GM18498 (cell line): Measurements from ENCODE around the gene GID8.
A peak's percentile ranks its signal among the peaks of the same experiment; 100 is the strongest.
"Not testable (repeated sequence)": the region's sequence is repeated elsewhere in the genome, so short reads cannot be mapped to it uniquely, and the experiment has no call there.

ENCODE experiments used
- ATAC-seq: cut with Tn5 transposase; IDR thresholded peaks from one replicate; pipeline ENCODE4 v1.9.1; 2021; ENCODE audit warnings: mild to moderate bottlenecking, moderate library complexity; ENCODE audit not compliant: unreplicated experiment

Gene GID8

GRCh38 chr20:62921119-62921687 lies 16.7 kb upstream of the GID8 start:
- no peak for ATAC-seq

- no peak for ATAC-seq
Observed at GRCh38 chr20:62922451-62922921, 15.5 kb upstream of the GID8 start.

- ATAC-seq: not testable (repeated sequence)
Observed at GRCh38 chr20:62923059-62923668, 14.8 kb upstream of the GID8 start.

DNA sequence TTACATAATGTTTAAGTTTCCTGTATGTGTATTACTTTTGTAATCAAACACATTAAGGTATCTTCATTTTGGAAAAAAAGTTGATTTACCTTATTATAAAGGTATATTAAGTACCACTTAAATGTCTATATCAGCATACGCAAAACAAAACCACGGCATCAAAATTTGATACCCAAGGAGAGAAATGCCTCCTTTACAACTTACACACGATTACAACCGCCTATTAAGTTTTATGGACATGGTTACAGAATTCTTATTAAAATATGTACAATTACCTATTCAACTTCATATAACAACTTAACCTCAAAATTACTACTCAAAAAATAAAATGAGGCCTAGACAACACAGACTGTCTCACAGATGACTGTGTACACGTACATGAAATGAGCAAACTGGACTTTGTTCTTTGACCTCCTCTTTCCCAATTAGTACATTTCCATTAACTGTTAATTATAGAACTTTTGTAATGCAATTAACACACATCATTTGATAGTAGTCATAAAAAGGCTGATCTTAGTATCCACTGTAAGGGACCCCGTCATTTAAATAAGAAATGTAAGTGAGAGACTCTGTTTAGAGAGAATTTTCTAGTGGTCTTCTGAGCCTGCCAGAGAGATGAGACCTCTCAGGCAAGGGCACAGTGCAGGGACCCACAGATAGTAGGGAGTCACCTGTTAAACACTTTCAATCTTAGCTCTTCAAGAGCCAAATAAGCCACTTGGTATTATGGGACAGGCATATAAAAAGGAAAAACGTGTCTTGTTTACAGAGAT lies 14.1 kb upstream of the GID8 start:
- ATAC-seq: no peak

- no peak for ATAC-seq
Observed at GRCh38 chr20:62924442-62925075, 13.4 kb upstream of the GID8 start.

DNA sequence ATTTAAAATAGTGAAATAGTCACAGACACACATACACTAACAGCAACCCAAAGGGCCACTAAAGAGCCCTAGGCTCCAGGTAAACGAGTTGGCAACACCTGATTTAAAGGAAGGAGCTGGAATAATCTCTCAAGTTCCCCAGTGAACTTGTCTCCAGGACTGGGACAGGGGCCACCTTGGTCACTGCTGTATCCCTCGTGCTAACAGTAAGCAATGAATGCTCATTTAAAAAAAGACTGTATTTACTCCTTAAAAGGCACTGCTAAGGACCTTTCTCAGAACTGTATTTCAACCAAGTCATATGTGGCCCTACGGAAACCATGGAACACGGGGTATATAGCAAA lies 12.9 kb upstream of the GID8 start:
- no peak for ATAC-seq

- ATAC-seq: peak; percentile 26
Observed at GRCh38 chr20:62925420-62926228, 12.3 kb upstream of the GID8 start.

DNA sequence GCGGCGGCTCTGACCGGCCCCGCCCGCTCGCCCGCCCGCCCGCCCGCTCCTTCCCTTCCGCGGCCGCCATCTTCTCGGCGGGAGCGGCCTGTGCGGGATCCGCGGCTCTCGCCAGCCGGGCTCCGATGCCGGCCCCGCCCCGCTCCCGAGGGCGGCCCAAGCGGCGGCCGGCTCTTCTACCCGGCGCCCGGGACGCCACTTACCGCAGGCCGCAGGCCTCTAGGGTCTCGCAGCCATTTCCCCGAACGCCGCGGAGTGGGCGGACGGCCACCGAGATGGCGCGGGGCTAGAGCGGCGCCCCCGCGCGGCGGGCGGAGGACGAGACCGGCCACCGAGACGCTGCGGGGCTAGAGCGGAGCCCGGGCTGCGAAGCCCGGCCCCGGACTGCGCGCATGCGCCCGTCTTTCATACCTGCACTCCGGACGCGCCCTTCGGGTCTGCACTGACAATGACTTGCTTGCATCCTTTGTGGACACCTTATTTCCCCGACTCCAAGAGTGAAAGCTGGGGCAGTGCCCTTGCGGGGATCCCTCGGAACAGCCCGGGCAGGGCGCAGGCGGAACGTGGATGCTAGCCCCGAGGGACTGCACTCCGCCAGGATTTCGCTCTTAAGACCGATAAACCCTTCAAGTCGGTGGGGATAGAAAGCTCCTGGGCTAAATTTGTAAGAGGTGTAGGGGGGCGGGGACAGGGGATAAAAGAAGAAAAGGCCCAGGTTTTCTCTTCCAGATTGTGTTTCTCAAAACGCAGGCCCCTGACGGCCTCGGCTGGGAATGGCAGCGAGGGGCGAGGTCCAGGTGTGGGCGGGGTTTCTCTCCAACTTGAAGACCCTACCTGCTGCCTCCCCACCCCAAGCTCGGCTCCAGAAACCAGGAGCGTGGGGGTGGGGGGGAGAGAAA lies 11.5 kb upstream of the GID8 start, which contains the start of gene DIDO1:
Gene DIDO1, minus strand, starts transcription at position 277 of the 899 bp plus-strand sequence.
- ATAC-seq: peak; percentile 79

DNA sequence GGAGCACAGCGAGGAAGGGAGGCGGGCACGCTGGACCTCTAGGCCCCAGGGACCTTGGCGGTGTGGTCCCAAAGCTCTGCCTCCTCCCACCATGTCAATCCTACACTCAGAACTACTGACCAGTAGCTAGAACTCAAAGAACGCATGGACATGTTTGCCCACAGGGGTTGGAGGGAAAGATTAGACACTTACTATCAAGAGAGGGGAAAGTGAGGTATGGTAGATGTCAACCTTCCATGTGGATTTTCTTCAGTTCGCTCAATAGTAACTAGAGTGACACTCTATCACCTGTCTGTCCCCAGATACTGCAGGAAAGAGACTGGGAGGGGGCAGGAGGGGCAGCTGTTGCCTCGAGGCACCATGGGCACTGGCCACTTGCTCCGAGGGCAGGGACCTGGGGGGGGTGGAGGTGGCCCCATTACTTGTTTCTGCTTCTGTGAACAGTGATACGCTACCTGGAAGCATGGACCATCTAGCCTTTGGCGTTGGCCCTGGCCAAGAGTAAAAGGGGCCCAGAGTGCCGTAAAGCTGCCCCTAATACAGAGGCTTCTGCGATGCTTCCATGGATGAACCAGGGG lies 10.7 kb upstream of the GID8 start:
- ATAC-seq: no peak

DNA sequence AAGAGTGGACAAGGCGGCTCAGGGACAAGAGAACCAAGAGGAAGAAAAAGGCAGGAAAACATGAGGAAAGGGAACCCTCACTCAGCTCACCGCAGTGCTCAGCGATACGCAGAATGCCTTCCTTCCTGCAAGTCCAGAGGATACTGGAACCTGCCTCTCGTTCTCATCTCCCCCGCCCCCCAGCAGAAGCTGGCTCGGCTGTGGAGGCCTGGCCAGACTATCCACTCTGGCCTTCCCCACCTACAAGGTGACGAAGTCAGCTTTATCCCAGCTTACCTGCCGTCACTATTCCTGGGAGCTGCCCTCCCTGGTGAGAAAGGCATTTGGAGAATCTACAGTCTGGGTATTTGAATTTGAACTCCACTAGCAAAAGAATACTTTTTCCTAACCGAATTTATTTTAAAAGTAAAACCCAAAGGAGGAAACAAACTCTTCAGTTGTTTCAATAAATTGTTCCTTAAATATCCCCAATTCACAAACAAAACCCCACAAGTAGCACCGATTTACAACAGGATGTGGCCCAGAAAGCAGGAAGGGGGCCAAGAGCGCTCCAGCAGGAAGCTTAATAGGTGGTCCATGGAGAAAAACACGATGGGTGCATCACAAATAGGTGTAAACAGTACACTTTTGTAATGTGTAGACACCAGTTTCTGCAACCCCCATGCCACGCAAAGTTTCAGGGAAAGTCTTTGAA lies 9.6 kb upstream of the GID8 start:
- ATAC-seq: no peak

- no peak for ATAC-seq
Observed at GRCh38 chr20:62929051-62929538, 8.9 kb upstream of the GID8 start.

GRCh38 chr20:62931464-62931863 lies 6.5 kb upstream of the GID8 start:
- ATAC-seq: no peak

DNA sequence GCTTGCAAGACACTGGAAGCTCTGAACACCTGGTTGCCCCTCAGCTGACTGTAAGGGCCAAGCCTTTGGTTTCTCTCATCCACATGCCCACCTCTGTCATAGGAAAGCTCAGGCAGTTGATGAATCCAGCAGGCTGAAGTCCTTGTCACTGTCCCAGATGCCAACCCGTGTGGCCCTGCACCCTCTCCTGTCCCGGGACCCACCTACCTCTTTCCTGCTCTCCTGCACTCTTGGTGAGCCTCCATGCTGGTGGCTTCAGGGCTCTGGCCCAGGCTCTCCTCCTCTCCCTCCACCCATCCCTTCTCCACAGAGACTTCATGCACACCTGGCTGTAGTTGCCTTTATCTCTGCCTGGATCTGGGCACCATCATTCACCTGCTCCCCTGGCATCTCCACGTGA lies 4.0 kb upstream of the GID8 start:
- ATAC-seq: no peak

DNA sequence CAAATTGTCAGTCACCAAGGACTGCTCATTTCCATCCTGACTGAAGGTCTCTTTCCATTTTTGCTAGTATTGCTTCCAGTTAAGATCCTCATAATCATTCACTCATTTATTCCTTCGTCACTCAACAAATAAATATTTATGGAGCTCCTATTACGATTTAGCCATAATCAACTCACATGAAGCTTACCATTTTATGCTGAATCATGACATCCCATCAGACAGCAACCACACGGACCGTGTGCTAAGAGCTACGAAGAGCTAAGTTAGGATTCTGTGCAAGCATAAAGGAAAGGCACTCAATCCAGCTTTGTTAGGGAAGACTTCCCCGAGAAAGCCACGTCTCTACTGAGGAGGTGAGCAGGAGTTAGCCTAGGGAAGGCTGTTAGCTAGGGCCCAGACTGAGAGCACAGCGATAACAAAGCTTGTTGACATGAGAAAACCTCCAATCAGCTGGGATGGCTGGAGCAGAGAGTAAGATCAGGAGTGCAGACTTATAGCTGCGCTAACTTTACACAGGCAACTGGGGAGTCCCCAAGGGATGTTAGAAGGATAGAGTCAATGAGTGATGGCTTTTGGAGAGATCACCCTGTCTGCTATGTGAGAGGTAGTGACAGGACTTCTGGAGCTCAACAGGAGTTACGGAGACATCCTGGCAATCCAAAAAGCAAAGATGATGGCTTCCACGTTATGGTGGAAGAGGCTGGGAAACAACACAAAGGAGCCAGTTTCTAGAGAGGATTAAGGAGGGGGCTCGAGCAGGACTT lies 2.6 kb upstream of the GID8 start:
- ATAC-seq: no peak

DNA sequence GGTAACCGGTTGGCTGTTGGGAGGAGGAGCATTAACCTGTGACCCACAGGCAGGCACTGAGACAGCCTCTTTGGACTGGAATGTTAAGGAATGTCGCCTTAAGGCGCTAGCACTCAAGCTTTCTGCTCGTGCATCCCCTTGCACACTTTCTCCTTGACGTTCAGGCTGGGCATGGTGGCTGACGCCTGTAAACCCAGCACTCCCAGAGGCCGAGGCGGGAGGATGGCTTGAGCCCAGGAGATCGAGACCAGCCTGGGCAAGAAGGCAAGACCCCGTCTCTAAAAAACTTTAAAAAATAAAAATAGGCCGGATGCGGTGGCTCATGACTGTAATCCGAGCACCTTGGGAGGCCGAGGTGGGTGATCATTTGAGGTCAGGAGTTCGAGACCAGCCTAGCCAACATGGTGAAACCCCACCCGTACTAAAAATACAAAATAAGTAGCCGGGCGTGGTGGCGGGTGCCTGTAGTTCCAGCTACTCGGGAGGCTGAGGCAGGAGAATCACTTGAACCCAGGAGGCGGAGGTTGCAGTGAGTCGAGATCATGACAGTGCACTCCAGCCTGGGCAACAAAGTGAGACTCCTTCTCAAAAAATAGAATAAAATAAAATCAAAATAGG lies 1.9 kb upstream of the GID8 start:
- ATAC-seq: no peak

GRCh38 chr20:62937268-62938104 lies 461 bp upstream of the GID8 start:
- peak; percentile 86 for ATAC-seq

DNA sequence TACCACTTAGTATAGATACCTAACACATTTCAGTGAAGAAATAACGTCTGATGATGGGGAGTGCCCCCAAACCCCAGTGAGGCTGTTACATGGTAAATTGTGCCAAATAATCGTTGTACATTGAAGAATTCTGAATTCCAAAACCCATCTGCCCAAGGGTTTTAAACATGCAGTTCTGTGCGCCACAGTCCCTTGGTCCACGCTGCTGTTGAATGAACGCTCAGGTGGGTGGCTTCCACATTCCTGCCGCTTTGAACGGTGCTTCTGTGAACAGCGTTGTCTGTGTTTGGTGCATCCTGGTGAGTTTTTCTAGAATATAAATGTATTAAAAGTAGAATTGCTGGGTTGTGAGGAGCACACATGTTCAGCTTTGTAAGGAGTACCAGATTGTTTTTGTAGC lies 2.9 kb downstream of the GID8 start:
- no peak for ATAC-seq
